ENCODE data around the gene CABLES1.

The CABLES1 gene

GRCh38 chr18:23183411-23184150 lies 48.3 kb downstream of the CABLES1 start:
- H3K4me1 ChIP-seq (ENCODE audit: insufficient read depth, poor library complexity, severe bottlenecking), result no peaks in the 10 kb centered on the region
- no peak for ATAC-seq (ENCODE audit: low read depth)

GRCh38 chr18:23186781-23187180 lies 51.5 kb downstream of the CABLES1 start:
- no peaks in the 10 kb centered on the region for H3K9me3 ChIP-seq (ENCODE audit: severe bottlenecking)
- H3K27ac ChIP-seq (ENCODE audit: poor library complexity, severe bottlenecking), result no peak overlapping the region
- no peaks in the 10 kb centered on the region for H3K27me3 ChIP-seq (ENCODE audit: insufficient read depth, poor library complexity, severe bottlenecking)
- H3K4me1 ChIP-seq (ENCODE audit: insufficient read depth, poor library complexity, severe bottlenecking), result no peaks in the 10 kb centered on the region
- DNase-seq (ENCODE audit: low spot score) (no peak), ATAC-seq (ENCODE audit: low read depth) (no peak)
- TF ChIP-seq CTCF (IDR thresholded peaks at IDR 0.05; ENCODE audit: poor library complexity, severe bottlenecking), result no peak
- H3K36me3 ChIP-seq (ENCODE audit: low read depth), result no peaks in the 10 kb centered on the region
- no peak overlapping the region for H3K4me3 ChIP-seq (ENCODE audit: severe bottlenecking)

More at GRCh38 chr18:23183411-23184150, 48.3 kb downstream of the CABLES1 start:
- Histone ChIP-seq H3K27me3 (ENCODE audit: insufficient read depth, poor library complexity, severe bottlenecking) (no peaks in the 10 kb centered on the region), H3K4me3 (ENCODE audit: severe bottlenecking) (no peak overlapping the region), H3K36me3 (ENCODE audit: low read depth) (no peaks in the 10 kb centered on the region), H3K9me3 (ENCODE audit: severe bottlenecking) (no peaks in the 10 kb centered on the region), H3K27ac (ENCODE audit: poor library complexity, severe bottlenecking) (no peak overlapping the region)
- no peak for TF ChIP-seq CTCF (IDR thresholded peaks at IDR 0.05; ENCODE audit: poor library complexity, severe bottlenecking)
- DNase-seq (ENCODE audit: low spot score), result no peak

GRCh38 chr18:23188068-23188760 lies 52.9 kb downstream of the CABLES1 start:
- H3K4me3 ChIP-seq (ENCODE audit: severe bottlenecking), result no peak overlapping the region
- H3K9me3 ChIP-seq (ENCODE audit: severe bottlenecking), result no peaks in the 10 kb centered on the region
- no peak overlapping the region for H3K27ac ChIP-seq (ENCODE audit: poor library complexity, severe bottlenecking)
- no peaks in the 10 kb centered on the region for H3K4me1 ChIP-seq (ENCODE audit: insufficient read depth, poor library complexity, severe bottlenecking)
- DNase-seq (ENCODE audit: low spot score) (no peak), ATAC-seq (ENCODE audit: low read depth) (no peak)
- no peaks in the 10 kb centered on the region for H3K36me3 ChIP-seq (ENCODE audit: low read depth)
- no peak for TF ChIP-seq CTCF (IDR thresholded peaks at IDR 0.05; ENCODE audit: poor library complexity, severe bottlenecking)
- no peaks in the 10 kb centered on the region for H3K27me3 ChIP-seq (ENCODE audit: insufficient read depth, poor library complexity, severe bottlenecking)

GRCh38 chr18:23189099-23189498 lies 53.8 kb downstream of the CABLES1 start:
- Histone ChIP-seq H3K4me1 (ENCODE audit: insufficient read depth, poor library complexity, severe bottlenecking) (no peaks in the 10 kb centered on the region), H3K4me3 (ENCODE audit: severe bottlenecking) (no peak overlapping the region), H3K27me3 (ENCODE audit: insufficient read depth, poor library complexity, severe bottlenecking) (no peaks in the 10 kb centered on the region), H3K36me3 (ENCODE audit: low read depth) (no peaks in the 10 kb centered on the region), H3K9me3 (ENCODE audit: severe bottlenecking) (no peaks in the 10 kb centered on the region), H3K27ac (ENCODE audit: poor library complexity, severe bottlenecking) (no peak overlapping the region)
- no peak for TF ChIP-seq CTCF (IDR thresholded peaks at IDR 0.05; ENCODE audit: poor library complexity, severe bottlenecking)
- no peak for ATAC-seq (ENCODE audit: low read depth)
- no peak for DNase-seq (ENCODE audit: low spot score)

Measured in RWPE2 (cell line).